ENCODE measurements around the gene RPS10.

RPS10 gene

DNA sequence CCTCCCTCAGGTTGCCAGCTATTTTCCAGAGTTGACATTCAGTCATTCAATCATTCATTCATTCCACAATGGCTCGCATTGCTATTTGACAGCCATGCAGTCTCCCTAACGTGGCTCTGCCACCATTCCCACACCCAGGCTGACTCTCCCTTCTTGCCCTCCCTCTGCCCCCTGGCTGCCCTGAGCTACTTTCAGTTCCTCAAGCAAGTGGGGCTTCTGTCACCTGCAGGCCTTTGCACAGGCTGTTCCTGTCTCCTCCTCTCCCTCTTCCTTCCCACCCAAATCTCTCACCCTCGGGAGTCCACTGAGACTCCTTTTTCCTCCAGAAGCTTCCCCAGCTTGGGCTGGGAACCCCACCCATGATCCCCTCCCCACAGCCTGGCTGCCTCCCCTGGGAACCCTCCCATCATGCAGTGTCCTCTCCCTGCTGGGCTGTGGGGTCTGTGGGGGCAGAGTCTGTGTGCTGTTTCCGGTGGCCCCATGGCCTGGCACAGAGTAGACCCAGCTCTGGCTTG, 42.6 kb upstream of the RPS10 start:
- no peak for TF ChIP-seq ZFX (IDR thresholded peaks at IDR 0.05)
- TF ChIP-seq, protein P1, sequence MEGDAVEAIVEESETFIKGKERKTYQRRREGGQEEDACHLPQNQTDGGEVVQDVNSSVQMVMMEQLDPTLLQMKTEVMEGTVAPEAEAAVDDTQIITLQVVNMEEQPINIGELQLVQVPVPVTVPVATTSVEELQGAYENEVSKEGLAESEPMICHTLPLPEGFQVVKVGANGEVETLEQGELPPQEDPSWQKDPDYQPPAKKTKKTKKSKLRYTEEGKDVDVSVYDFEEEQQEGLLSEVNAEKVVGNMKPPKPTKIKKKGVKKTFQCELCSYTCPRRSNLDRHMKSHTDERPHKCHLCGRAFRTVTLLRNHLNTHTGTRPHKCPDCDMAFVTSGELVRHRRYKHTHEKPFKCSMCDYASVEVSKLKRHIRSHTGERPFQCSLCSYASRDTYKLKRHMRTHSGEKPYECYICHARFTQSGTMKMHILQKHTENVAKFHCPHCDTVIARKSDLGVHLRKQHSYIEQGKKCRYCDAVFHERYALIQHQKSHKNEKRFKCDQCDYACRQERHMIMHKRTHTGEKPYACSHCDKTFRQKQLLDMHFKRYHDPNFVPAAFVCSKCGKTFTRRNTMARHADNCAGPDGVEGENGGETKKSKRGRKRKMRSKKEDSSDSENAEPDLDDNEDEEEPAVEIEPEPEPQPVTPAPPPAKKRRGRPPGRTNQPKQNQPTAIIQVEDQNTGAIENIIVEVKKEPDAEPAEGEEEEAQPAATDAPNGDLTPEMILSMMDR (conservative IDR thresholded peaks at IDR 0.05), result no peak
- H3K27ac ChIP-seq, result no peak overlapping the region

DNA sequence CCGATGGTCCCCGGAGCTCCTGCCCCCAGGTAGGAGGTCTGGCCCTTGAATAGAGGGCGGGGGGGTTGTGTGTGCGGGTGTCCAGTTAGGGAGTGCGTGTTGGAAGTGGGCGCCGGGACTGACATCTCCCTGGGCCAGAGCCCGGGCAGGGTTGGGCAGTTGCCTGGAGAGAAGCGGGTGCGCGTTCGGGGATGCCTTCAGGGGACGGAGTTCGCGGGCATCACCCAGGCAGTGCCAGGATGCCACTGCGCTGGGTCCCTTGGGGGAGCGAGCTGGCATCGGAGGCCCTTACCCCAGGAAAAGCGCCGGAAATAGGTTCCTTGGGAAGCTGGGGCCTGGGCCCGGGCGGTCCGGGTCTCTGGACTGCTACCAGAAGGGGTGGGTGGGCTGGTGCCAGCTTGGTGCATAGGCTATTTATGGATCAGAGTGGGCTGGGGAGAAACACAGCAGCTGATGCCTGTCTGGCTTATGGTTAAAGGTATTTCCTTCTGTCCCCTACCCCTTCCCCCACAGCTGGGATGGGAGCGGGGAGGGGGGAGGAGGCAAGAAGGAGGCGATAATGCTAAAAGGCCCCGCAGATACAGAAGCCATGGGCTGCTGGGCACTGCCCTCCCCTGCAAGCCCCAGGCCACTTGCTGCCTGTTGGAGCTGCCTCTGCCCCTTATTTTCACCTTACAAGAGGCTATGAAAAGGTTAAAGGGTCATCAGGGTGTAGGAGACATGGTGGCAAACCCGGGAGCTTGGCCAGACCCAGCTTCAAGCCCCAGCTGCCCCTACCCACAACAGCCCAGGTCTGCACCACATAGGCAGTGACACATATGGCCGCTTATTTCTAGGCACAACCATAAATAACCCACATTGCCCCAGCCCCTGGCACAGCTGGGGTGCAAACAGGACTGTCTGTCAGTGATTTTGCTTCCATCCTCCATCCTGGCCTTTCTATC, 40.6 kb upstream of the RPS10 start:
- peak overlapping the region; percentile 69 for H3K27ac ChIP-seq
- TF ChIP-seq, protein P1 (conservative IDR thresholded peaks at IDR 0.05), result no peak
- no peak for TF ChIP-seq ZFX (IDR thresholded peaks at IDR 0.05)

DNA sequence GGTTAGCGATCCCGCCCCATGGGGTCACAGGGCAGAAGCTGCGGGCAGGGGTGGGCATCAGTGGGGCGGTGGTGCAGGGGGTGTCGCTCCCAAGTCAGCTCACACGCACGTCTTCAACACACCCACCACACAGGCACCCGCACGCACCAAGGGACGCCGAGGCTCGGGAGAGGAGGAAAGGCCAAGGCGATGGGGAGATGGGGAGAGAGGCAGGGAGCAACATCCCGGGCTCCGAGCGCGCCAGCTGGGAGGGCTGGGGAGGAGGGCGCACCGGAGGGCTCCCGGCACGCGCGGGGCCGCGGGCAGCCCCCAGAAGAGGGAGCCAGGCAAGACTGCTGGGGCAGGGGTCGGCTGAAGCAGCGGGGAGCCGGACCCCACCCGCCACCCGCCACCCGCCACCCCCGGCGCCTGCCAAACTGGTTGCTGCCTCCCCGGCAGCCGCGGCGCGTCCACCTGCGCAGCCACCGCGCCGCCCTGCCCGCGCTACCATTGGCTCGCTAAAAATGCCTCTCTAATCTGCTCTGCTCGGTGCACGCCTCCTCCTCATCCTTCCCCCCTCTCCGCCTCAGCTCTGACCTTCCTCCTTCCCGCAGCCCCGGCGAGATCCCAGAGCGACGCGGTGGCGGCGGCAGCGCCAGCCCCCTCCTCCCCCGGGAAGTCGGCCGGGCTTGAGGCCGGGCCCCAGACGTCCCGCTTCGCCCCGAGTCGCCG, 39.8 kb upstream of the RPS10 start, which contains the start of gene PACSIN1:
PACSIN1 (plus strand) TSS at position 546 of the 711 bp plus-strand sequence. CDS start 60,230 bp downstream, outside the sequence.
- peak within 1 kb of the TSS; percentile 69 for H3K27ac ChIP-seq
- TF ChIP-seq, protein P1 (conservative IDR thresholded peaks at IDR 0.05), result no peak
- TF ChIP-seq ZFX (IDR thresholded peaks at IDR 0.05), result no peak

DNA sequence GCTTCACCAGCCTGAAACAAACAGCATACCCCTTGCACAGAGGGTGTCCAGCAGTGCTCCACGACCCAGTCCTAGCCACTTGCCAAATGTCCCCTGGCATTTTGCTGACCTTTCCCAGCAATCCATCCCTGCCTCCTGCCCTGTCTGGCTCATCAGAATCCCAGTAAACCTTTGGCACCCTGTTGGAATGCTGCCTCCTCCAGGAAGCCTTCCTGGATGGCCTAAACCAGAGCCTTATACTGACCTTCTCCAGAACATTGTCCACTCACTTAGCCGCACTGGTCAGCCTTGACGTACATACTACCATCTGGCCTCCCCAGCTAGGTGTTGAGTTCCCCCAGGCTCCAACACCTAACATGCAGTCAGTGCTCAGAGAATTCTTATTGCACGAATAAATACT, 38.0 kb upstream of the RPS10 start:
- no peak for TF ChIP-seq ZFX (IDR thresholded peaks at IDR 0.05)
- TF ChIP-seq, protein P1 (conservative IDR thresholded peaks at IDR 0.05), result no peak
- H3K27ac ChIP-seq, result no peak overlapping the region

DNA sequence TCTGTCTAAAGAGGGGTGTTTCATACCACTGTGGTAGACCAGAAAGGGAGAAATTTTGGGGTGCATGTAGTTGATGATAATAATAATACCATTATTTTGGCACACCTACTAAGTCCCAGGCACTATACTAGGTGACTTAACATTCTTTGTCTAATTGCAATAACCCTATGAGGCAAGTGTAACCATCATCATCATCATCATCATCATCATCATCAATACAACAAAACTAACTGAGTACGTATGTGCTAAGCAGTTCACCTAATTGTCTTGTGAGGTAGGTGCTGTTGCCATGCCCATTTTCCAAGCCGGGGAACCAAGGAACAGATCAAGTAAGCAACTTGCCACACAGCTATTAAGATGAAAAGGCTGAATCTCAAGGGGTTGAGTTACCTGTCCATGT, 37.4 kb upstream of the RPS10 start:
- H3K27ac ChIP-seq, result no peak overlapping the region
- TF ChIP-seq, protein P1 (conservative IDR thresholded peaks at IDR 0.05), result no peak
- no peak for TF ChIP-seq ZFX (IDR thresholded peaks at IDR 0.05)

DNA sequence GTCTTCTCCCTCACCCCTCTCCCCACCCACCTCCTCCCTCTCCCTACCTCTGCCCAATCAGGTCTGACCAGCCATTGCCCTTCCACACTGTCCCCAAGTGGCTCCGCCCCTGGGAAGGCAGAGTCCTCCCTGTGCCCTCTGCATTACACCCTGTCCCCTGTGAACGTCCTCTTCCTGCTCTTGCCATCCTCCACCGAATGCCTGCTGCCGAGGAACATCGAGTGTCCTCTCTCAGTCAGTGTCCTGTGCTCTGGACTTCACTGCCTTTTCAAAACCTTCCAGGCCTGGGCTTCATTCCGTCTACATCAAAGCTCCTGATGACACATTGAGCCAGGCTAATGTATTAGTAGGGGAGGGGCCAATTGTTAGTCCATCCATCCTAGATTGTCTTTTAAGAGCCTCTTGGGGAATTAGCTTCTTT, 36.7 kb upstream of the RPS10 start:
- peak overlapping the region; percentile 25 for H3K27ac ChIP-seq
- TF ChIP-seq, protein P1 (conservative IDR thresholded peaks at IDR 0.05), result no peak
- no peak for TF ChIP-seq ZFX (IDR thresholded peaks at IDR 0.05)

All from C4-2B (cell line).